ENCODE measurements around the gene OTOS.

OTOS gene

DNA sequence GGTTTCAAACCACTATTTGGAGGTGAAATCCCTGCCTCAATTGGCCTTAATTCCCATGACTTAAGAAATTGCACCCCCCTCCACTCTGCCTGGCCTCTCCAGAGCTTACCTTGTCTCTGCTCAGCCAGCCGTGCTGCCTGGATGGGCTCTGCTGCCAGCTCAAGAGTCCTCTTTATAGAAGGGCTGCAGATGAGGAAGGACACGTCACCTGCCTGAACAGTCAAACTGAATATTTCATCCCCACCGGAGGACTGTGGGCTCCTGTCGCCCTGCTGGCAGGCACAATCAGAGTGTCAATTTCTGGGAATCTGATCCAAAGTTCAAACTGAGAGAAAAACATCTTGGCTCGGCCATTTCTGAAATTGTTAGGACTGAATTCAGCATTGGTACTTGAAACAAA, at the start of gene OTOS:
TSS of gene OTOS (minus strand) at position 148 of the 400 bp plus-strand sequence. CDS start 332 bp downstream, outside the sequence.
- no peak for DNase-seq

DNA sequence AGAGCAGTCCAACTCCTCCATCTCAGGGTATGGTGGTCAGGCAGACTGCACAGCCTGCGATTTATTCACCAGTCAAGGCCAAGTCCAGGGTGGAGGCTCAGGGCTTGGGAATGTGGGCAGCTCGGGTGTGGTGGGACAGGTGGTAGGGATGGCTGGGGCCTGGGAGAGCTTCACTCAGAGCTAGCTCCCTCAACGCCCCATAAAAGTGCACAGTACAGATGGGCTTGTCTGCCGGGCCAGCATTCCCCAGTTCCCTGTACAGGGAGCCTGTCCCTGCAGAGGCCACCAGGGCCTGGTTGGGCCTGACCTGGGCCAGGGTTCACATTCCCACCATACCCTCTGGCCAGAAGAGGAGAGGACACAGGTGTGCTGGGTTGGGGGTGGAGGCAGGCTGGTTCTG, 49.2 kb upstream of the OTOS start:
- no peak for DNase-seq

DNA sequence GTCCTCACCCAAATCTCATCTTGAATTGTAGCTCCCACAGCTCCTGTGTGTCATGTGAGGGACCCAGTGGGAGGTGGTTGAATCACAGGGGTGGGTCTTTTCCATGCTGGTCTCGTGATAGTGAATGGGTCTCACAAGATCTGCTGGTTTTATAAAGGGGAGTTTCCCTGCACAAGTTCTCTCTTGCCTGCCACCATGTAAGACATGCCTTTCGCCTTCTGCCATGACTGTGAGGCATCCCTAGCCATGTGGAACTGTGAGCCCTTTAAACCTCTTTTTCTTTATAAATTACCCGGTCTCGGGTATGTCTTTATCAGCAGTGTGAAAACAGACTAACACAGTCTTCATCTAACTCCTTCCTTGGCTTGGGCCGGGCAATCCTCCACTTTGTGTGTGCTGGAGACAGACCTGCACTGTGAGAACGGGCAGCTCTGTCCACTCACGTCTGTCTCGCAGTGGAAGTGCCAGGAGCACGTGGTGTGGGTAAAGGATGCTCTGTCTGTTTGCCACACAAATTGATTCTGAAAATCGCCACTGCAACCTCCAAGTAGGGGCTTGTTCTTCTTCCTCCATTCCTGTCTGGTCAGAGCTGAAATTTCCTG, 47.6 kb upstream of the OTOS start:
- no peak for DNase-seq

DNA sequence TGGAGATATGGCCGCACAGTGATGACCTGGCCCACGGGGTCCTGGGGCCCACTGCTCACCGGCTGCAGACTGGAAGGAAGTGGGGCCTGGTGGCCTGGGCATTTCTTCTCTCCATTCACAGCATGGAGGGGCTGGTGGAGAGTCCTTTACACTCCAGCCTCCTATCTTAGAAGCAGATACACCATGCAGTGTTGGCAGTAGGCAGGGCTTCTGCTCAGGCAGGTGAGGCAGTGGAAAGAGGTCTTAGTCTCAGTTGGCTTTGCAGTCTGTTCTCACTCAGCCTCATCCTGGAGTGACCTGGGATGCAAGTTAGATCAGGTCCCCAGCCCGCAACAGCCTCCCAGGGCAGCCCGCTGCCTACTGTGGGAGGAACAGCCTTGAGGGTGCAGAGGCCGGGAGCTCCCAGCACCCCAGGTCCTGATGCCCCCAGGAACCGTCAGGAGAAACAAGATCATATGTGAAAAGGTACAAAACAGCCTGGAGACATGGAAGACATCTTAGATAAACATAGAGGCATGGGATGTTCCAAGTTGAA, 45.8 kb upstream of the OTOS start:
- DNase-seq = no peak

DNA sequence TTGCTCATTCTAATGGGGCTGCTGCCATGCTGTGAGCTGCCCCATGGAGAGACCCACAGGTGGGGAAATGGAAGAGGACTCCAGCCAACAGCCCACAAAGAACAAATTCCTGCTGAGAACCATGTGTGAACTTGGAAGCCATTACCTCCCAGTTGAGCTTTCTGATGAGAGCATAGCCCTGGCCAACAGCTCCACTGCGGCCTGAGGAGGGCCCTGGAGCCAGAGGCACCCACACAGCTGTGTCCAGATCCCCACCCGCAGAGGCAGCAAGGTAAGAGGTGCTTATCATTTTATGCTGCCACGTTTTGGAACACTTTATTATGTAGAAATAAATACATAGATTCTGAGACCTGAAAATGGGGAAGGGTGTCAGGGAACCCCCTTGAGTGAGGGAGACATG, 44.2 kb upstream of the OTOS start:
- DNase-seq = no peak

DNA sequence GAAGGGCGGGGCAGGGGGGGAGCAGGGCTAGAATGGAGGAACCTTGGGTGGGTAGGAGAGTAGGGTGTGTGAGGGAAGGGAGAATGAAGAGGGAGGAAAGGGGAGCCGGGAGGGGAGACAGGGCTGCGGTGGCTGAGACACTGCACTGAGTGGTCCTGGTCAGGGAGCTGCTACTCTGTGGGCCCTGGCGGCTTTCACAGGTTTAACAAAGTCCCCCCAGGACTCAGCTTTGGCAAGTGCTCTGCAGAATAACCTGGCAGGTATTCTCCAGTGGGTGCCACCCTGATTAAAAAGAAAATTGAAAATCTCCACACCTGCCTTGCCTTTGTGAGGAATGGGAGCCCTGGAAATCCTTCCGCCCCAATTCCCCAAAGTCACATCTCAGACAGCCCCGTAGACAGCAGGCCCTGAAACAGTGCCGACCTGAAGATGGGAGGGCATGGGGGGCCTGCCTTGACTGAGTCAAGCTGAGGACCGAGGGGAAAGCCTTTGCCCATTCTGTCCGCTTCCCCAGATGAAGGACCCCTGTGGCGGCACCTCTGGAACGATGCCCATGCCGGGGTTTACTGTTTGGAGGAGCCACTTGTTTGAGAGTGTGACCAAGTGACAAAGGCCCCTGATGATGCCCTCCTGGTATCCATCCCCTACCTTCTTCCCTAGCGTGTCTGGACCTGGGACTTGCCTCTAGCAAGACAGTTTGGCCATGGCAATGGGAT, 43.6 kb upstream of the OTOS start:
- no peak for DNase-seq

DNA sequence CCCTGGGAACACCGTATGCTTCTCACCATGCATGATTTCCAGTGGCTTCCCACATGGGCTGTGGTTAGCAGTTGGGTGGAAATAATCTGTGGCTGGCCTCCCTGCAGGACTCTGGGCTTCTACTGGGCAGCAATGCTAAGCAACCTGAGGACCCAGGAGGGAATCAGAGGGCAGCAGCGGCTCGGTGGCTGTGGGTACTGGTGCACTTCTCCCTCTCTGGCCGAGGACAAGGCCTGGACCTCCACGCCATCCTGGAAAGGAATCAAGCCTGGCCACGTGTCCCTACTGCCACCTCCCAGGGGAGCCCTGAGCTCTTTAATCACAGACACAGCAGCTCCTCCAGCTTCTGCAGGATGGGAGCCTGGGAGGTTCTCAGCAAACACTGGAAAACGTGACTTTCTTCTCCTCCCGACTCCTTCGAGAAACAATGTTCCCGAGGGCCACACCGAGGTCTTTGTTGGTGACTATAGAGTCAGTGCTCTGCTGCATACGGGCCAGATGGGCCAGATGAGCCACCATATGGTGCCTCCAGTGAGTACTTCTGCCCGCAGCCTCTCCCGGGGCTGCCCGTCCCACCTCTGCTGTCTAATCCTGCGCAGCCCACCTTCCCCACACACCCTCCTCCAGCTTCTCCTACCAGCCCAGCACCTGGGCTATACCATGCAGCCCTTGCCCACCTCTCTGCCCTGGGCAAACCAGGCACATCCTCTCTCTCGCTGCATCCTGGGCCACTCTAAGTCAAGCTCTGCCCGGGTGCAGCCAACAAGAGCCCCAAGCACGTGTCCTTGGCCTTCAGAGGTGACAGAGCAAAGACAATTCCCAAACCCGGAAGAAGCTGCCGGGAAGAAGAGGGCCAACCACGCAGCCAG, 42.8 kb upstream of the OTOS start:
- no peak for DNase-seq

DNA sequence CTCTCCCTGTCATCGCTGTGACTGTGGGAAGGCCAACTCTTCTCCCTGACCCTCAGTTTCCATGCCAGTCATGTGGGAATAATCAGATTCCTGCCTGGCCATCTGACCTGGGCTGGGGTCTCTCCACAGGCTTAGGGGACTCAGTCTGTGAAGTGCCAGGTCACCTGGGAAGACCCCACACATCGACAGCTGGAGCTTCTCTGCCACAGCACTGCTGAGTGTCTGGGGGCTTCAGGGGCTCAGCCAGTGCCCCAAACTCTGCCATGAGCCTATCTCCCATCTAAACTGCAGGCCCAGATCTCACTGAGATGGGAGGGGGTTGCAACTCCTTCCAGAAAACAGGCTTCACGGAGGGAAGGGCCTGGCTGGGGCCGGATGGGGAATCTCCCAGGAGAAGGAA, 42.0 kb upstream of the OTOS start:
- no peak for DNase-seq

DNA sequence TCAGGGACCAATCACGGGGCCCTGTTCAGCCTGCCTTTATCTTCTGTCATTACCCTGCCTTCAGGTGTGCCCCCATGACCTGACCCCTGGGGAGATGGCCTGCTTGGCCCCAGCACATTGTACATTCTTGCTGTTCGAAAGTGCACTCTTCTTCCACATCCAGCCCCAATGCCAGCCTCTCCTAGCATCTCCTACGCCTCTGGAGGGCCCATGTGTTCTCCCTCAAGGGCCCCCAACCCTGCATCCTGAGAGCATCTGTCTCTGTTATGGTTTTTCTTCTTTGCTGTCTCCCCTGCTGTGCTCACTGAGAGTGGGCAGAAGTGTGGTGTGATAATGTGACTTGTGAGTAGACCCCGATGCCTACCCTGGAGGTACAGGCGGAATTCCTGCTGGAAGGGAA, 41.5 kb upstream of the OTOS start:
- DNase-seq = no peak

DNA sequence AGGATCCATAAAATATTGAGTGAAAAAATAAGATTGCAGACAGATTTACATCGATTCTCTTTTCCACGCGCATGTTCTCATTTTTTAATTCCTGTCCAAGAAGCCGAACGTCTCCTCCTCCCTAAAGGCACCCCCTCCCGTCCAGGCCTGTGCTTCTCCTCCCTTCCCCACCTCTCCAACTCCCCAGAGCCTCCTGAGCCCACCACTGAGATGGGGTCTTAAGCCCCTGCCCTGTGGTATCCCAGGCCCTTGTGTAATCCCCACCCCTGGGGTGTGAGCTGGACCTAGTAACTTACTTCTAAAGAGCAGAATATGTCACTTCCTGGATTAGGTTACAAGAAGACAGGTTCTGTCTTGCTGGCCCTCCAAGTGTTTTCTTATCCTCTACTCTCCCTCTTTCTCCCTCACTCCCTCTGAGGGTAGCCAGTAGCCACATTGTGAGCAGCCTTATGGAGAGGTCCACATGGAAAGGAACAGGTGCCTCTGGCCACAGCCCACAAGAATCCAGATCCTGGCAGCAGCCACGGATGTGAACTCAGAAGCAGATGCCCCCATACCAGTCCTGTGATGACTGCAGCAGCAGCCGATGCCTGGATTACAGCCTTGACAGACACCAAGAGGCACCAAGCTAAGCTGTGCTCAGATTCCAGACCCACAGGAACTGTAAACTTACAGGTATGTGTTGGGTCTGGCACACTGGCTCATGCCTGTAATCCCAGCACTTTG, 39.6 kb upstream of the OTOS start:
- DNase-seq = no peak

DNA sequence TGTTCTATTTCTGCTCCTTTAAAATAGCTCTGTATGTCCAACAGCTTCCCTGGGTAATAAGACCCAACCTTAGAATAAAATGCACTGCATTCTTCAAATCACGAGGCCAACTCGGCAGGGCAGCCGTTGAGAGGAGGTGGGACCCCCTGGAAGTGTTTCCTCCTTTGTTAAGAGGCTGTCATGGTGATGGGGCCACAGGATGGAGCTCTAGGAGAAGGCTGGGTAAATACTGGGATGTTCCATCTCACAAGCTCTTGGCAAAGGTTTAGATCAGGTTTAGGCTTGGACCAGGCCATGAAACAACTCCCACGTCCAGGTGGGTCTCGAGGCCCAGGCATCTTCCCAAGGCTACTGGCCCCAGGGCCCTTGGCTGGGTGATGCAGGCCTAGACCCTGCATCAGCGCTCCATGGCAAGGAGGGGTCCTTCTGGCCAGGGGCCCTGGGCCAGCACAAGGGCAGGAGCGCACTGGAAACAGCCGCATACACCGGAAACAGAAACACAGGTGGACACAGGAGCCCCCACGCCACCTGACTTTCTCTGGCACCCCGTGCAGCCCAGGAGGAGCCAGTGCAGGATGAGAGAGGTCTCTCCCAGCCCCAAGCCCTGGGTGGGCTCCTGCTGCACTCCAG, 38.8 kb upstream of the OTOS start:
- no peak for DNase-seq

DNA sequence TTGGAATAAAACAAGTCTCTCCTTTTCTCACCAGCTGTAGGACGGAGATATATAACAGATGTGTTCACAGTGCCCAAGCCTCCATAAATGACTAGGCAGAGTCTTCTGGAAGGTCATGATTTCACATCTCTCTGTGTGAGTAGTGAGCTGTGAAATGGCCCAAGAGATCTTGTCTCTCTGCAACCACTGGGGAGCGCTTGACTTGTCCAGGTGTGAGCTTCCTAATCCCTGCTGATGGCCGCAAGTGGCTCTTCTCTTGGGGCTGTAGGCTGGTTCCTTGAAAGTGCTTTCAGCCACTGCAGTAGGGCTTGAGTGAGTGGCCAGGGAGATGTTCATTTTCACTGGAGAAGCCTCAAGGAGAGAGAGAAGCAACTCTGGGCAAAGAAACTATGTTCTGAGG, 38.1 kb upstream of the OTOS start:
- DNase-seq = no peak

DNA sequence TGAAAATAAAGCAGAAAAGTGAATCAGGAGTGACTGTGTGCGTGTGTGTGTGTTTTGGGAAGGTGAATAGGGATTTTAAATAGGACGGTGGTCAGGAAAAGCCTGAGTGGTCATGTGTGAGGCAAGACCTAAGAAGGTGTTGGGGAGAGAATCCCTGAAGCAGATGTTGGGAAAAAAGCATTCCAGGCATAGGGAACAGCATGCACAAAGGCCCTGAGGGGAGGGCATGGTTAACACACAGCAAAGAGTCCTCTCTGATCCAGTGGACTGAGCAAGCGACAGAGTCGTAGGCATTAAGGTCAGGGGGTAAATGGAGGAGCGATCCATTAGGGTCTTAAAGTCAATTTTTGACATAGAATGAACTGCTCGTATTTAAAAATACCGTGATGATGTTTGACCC, 34.0 kb upstream of the OTOS start:
- DNase-seq = no peak

DNA sequence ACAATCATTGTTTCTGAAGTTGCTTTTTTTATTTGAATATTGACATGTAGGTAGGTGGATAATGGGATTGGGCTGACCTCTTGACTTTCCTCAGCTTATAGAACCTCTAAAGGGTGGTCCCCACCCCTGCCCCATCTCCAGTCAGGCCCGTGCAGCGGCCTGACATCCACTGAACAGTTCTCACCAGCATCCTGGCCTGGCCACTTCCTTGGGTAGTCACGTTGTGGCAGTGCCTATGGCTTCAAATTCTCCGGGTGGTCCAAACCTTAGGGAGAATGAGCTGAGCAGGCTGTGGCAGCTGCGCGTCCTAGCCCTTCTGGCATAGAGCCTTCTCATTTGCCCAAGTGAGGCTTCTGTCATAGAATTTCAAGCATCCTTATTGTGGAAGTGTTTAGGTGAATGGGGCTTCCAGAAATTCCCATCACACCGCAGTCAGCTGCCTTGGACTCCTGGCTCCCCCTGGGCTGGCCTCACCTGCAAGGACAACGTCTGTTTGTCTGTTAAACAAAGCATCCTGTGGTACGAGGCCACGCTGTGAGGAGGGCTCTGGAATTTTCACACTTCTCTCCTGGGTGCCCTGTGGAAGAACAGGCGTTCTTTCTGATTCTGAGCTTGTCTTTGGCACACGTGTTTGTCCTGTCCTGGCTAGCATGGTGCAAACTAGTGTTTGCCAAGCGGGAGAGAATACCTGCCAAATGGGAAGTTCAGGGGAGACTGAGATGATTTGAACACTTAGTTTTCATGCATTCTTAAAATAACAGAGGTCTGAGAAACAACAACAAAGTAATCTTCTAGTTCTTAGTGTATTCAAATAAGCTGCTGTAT, 31.8 kb upstream of the OTOS start:
- no peak for DNase-seq

DNA sequence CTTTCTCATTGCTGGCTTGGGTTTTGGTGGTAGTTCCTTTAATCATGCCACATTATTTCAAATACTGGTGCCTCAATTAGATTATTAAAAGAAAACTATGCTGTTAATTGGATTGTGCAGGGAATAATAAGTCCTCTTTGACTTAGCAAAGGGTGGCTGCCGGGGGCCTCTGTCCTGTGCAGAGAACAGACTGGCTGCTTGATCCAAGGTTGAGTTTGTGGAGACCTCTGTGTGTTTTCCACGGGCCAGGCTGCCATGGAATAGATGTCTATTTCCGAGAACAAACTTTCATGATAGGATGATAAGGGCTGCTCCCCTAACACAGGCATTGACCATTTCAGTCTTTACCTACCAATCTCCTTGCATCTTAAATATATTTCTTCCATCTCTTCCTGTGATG, 30.4 kb upstream of the OTOS start:
- no peak for DNase-seq

DNA sequence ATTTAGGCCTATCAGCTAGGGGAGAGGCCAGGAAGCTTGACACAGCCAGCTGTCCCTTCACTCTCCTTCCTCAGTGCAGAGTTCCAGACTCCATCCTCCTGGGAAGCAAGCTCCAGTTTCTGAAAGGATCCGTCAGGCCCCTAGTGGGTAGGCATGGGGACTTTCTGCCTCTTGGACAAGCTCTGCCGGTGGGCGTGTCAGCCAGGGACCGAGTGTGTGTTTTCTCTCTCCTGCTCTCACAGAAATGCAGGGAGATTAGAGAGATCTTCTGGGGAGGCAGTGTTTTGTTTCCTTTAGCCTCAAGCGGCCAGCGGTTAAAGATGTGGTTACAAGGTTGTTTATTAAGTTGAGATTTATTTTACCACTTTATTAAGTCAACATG, 29.9 kb upstream of the OTOS start:
- no peak for DNase-seq

DNA sequence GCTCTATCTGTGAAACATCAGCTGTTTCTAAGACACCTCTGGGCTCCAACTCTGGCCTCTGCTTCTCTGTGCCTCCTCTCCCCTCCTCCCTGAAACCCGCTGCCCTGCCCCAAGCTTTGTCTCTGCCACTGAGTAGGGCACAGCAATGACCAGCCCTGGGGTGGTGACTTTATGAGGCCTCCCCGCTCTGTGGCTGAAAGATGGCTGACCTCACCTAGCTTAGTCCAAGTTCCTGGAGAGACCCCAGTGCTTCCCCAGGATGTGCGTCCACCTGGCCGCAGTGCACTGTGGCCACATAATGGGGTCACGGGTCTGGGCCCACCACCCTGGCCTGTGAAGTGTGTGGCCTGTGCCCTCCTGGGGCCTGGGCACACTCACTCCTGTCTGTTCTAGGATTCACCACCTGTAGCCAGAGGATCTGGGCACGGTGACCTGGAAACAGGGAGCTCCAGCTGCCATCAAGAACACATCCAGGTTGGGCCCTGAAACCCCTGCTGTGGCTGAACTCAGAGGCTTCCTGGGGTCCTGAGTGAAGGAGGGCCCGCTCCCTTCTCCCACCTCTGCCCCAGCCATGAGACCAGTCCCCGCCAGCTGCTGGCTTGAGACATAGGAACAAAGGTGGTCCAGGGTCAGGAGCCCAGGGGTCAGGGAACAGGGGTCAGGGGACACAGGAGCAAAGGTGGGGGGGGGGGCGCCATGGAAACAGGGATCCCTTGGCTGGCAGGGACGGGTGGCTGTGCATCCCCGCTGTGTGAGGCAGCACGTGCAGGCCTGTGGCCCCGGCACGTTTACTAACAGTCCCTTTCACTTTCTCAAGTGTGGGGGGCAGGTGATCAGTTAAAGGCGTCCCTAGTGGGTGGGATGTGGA, 29.3 kb upstream of the OTOS start:
- no peak for DNase-seq

DNA sequence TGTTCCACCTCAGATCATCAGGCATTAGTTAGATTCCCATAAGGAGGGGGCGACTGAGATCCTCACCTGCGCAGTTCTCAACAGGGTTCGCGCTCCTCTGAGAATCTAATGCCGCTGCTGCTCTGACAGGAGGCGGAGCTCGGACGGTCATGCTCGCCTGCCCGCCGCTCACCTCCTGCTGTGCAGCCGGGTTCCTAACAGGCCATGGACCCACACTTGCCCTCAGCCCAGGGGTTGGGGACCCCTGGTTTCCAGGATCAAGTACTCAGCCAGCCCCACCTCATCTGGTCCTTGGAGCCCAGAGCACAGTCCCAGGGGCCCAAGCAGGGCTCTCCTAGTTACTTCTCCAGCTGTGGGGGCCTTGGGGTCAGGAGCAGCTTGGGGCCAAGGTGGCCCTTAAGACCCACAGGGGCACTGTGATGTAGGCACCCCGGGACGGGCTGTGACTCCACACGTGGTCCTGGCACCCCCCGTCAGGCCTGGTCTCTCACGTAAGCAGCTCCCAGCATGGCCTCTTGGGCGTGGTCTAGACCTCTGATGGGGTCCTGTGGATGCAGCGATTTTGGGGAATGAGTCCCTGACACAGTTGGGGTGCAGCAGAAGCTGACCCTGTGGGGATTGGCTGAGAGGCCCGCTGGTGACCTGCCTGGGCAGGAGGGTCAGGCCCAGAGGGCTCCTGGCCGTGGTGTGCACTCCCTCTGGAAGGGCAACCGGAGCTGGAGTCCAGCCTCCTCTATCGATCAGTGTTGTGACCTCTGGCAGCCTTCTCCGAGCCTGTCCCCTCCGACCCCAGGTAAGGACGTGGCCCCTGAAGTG, 28.3 kb upstream of the OTOS start:
- DNase-seq = no peak

DNA sequence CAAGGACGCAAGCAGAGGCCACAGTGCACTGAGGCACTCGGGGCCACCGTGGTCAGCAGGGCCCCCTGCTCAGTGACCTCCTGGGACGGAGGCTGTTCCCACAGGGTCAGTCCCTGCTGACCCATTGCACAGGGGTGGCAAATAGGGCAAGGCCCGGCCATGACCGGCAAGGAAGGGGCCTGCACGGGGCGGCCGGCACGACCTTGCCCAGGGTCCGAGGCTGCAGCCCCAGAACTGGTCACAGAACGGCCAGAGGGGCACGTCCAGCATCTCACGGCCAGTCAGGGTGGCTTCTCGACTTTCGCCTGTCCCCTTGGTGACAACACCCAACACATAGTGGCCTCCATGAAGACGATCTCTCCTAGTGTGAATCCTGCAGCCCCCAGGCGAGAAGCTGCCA, 27.6 kb upstream of the OTOS start:
- DNase-seq = no peak

DNA sequence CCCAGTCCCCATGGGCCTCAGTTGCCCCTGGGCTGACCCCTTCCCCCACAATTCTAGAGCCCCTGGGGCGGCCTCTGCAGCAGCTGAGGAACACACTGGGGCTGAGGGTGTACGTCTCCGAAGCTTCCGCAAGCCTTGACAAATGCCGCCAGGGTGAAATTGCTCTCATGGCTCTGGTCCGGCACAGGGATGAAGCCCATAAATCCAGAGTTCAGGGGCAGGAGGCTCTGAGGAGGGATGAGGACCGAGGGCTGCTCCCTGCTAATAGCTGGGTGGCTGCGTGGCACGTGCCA, 27.1 kb upstream of the OTOS start:
- no peak for DNase-seq
